Cardiac muscle cell (in vitro differentiated cells and primary cell): ENCODE results near the gene C20orf202. TPM values are rescaled to one million over a fixed set of nuclear protein-coding genes. Genes with fewer than 3 reads are reported as not detected.

ENCODE experiments used
- DNase-seq, 2 donors: peaks; one replicate each; pipeline versions ENCODE4 v3.0.0 to v3.0.0-alpha.2; 2010 to 2017; ENCODE audit warnings: low read depth in 1 of 2, low spot score in 1 of 2
- H3K27ac ChIP-seq: fragments of 200-600 bp; sonication (generic); 2 replicates; pipeline ENCODE4 v1.5.1; 2016
- H3K27me3 ChIP-seq: fragments of 200-600 bp; sonication (generic); 2 replicates; pipeline ENCODE4 v1.6.0; 2016; ENCODE audit warnings: control low read depth
- H3K36me3 ChIP-seq: fragments of 200-600 bp; sonication (generic); 2 replicates; pipeline ENCODE4 v1.5.1; 2016; ENCODE audit warnings: control low read depth
- H3K4me1 ChIP-seq: fragments of 200-600 bp; sonication (generic); 2 replicates; pipeline ENCODE4 v1.8.1; 2017; ENCODE audit warnings: low read depth, mild to moderate bottlenecking, mixed run types
- H3K4me3 ChIP-seq: fragments of 200-600 bp; sonication (generic); 2 replicates; pipeline ENCODE4 v1.5.1; 2016; ENCODE audit warnings: mild to moderate bottlenecking
- H3K9me3 ChIP-seq: fragments of 200-600 bp; sonication (generic); 2 replicates; pipeline ENCODE4 v1.5.1; 2017; ENCODE audit warnings: low read depth, mild to moderate bottlenecking, control low read depth
- CTCF ChIP-seq: IDR thresholded peaks from 2 replicates; pipeline ENCODE4 v1.5.1; 2012; ENCODE audit warnings: low read depth, mild to moderate bottlenecking, low read length
- polyA plus RNA-seq: library from polyadenylated mRNA; unstranded; fragments of >200 nt; fragmentation: Nextera tagmentation; extraction: Ambion mirVana; gene quantifications from 2 replicates; pipeline ENCODE4 v1.2.1, GENCODE V29; 2016
- total RNA-seq: library from RNA; depleted of rRNA; stranded (reverse); fragments of >200 nt; gene quantifications from 2 replicates; pipeline ENCODE4 v1.2.3, GENCODE V29; 2016

Gene C20orf202
- total and polyA plus RNA-seq, 2 experiments from 2014 or later = 0.27 to 0.83 TPM

- no peak for TF ChIP-seq CTCF
- H3K4me3 ChIP-seq = no peak overlapping the region
- H3K4me1 ChIP-seq = no peaks in the 10 kb centered on the region
- H3K27me3 ChIP-seq = no peaks in the 10 kb centered on the region
- H3K36me3 ChIP-seq = no peaks in the 10 kb centered on the region
- no peaks in the 10 kb centered on the region for H3K9me3 ChIP-seq
- no peak overlapping the region for H3K27ac ChIP-seq
- DNase-seq = no peak
Observed at GRCh38 chr20:1199964-1200363, 3.3 kb upstream of the C20orf202 start.

DNA sequence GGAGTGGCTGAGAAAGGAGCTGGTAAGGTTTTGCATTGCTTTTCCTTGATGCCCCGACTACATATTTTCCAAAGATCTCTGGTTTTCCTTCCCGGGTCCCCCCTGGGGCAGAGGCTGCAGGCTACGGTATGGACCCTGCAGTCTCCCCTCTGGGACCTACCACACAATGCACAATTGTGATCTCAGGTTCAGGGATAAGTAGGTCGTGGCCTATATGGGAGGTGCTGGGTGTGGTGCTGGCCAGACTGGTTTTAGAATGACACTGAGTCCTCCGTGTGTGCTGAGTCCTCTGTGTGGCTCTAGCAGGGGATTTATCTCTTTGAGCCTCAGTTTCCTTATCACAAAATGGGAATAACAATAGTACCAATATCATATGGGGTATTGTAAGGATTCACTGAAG, 376 bp downstream of the C20orf202 start:
- Histone ChIP-seq H3K27me3 (no peaks in the 10 kb centered on the region), H3K4me3 (no peak overlapping the region), H3K27ac (no peak overlapping the region), H3K9me3 (no peaks in the 10 kb centered on the region), H3K4me1 (no peaks in the 10 kb centered on the region), H3K36me3 (no peaks in the 10 kb centered on the region)
- no peak for DNase-seq
- TF ChIP-seq CTCF = no peak

DNA sequence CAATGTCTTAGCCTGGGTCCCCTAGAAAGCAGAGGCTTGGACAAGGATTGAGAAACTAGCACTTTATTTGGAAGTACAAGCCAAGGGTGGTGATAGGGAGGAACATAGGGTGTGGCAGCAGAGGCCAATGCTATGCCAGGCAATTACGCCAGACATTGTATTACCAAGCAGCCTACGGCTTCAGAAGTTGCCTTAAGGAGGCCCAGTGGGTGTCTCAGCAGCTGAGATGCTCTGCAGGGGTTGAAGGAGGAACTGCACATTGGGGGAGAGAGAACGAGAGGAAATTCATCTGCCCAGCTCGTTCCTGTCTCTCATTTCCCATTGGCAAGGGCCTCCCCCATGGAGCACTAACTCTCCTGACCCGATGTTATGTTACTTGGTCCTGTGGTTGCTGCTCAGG, 859 bp downstream of the C20orf202 start:
- no peak overlapping the region for H3K27ac ChIP-seq
- no peak for TF ChIP-seq CTCF

DNA sequence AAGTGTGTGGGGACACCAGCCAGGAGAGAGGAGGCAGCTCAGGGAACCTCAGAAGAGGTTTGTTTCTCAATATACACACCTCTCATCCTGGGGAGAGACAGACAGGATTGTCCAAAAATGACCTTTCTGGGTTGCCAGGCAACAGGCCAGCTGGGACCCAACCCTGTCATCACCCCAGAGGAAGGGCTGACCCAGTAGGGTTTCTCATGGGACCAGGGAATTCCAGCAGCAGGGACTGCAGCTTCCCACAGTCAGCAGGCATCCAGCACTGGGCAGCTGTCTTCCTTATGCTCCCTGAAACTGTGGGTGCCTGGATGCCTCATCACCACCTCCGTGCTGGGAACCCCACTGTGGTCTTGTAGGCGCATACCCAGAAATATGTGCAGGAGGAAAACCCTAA, 1.3 kb downstream of the C20orf202 start:
- DNase-seq = no peak
- Histone ChIP-seq H3K36me3 (no peaks in the 10 kb centered on the region), H3K4me3 (no peak overlapping the region), H3K27me3 (no peaks in the 10 kb centered on the region), H3K27ac (no peak overlapping the region), H3K9me3 (no peaks in the 10 kb centered on the region), H3K4me1 (no peaks in the 10 kb centered on the region)
- no peak for TF ChIP-seq CTCF

More for the DNA sequence above, 859 bp downstream of the C20orf202 start:
- Histone ChIP-seq H3K4me3 (no peak overlapping the region), H3K27me3 (no peaks in the 10 kb centered on the region), H3K9me3 (no peaks in the 10 kb centered on the region), H3K4me1 (no peaks in the 10 kb centered on the region), H3K36me3 (no peaks in the 10 kb centered on the region)
- no peak for DNase-seq

- TF ChIP-seq CTCF = no peak
- DNase-seq = no peak
- no peaks in the 10 kb centered on the region for H3K36me3 ChIP-seq
- no peaks in the 10 kb centered on the region for H3K4me1 ChIP-seq
- H3K9me3 ChIP-seq = no peaks in the 10 kb centered on the region
- H3K27ac ChIP-seq = no peak overlapping the region
- H3K27me3 ChIP-seq = no peaks in the 10 kb centered on the region
- H3K4me3 ChIP-seq = no peak overlapping the region
Observed at GRCh38 chr20:1205802-1206201, 2.5 kb downstream of the C20orf202 start.
